ENCODE results near the gene ZNF304. TPM values are rescaled to one million over a fixed set of nuclear protein-coding genes. Genes with fewer than 3 reads are reported as not detected.

ZNF304 gene
- total RNA-seq, 6 donors from 2014 or later, result 2.1 to 8.8 (median 7.3) TPM

- peak within 1 kb of the TSS; percentile 89 to 94 (median 92) for H3K27ac ChIP-seq
- TF ChIP-seq EP300 (IDR thresholded peaks at IDR 0.05), result peak in 1 of 4 donors; percentile 62
- peak in 3 of 4 donors; percentile 23 to 64 (median 50) for TF ChIP-seq POLR2A (IDR thresholded peaks at IDR 0.05)
- TF ChIP-seq POLR2AphosphoS5 (IDR thresholded peaks at IDR 0.05), result peak; percentile 87 to 88
- TF ChIP-seq CTCF (IDR thresholded peaks at IDR 0.05), result peak in 3 of 6 experiments; percentile 40 to 68 (median 64)
- no peaks in the 10 kb centered on the region for H3K27me3 ChIP-seq
- 1 to 2% methylated on average over 19 to 50 of the region's 50 CpGs for WGBS, 2 donors
- peaks cover 10 to 25% (median 14%) of the 10 kb centered on the region in 4 donors for H3K4me1 ChIP-seq
- ATAC-seq (ENCODE audit: low FRiP score in 2 of 2) (peak; percentile 99), DNase-seq (peak; percentile 98 to 100)
- peaks cover 0 to 24% (median 11%) of the 10 kb centered on the region in 4 donors for H3K36me3 ChIP-seq
- H3K4me3 ChIP-seq, result peak within 1 kb of the TSS; percentile 75 to 91 (median 84)
- H3K9me3 ChIP-seq, result peaks cover 0 to 16% (median 5%) of the 10 kb centered on the region in 4 donors
Observed at GRCh38 chr19:57389730-57390598, 38.9 kb downstream of the ZNF304 start, which contains the start of gene ZNF548. Gene ZNF548 (plus strand): TSS chr19:57389854. CDS start chr19:57390100, 246 bp downstream.

GRCh38 chr19:57395710-57396109 lies 44.6 kb downstream of the ZNF304 start:
- ATAC-seq (ENCODE audit: low FRiP score in 2 of 2), result no peak
- DNase-seq, result no peak
- no peak for TF ChIP-seq POLR2A (IDR thresholded peaks at IDR 0.05)
- no peak for TF ChIP-seq CTCF (IDR thresholded peaks at IDR 0.05)
- TF ChIP-seq EP300 (IDR thresholded peaks at IDR 0.05), result no peak
- Histone ChIP-seq H3K27me3 (no peaks in the 10 kb centered on the region), H3K36me3 (peaks cover 27 to 73% (median 51%) of the 10 kb centered on the region in 4 donors), H3K4me1 (peaks cover 2 to 12% (median 5%) of the 10 kb centered on the region in 4 donors), H3K9me3 (peaks cover 21 to 46% (median 36%) of the 10 kb centered on the region in 4 donors), H3K4me3 (no peak overlapping the region), H3K27ac (no peak overlapping the region)
- 79 to 89% methylated on average over 5 of the region's 5 CpGs for WGBS, 2 donors

GRCh38 chr19:57398868-57399267 lies 47.8 kb downstream of the ZNF304 start:
- DNase-seq, result no peak
- Histone ChIP-seq H3K27me3 (no peaks in the 10 kb centered on the region), H3K36me3 (peaks cover 27 to 59% (median 48%) of the 10 kb centered on the region in 4 donors), H3K4me3 (no peak overlapping the region), H3K27ac (no peak overlapping the region), H3K9me3 (peaks cover 24 to 52% (median 38%) of the 10 kb centered on the region in 4 donors), H3K4me1 (no peaks in the 10 kb centered on the region)
- no peak for ATAC-seq (ENCODE audit: low FRiP score in 2 of 2)
- no peak for TF ChIP-seq EP300 (IDR thresholded peaks at IDR 0.05)
- TF ChIP-seq CTCF (IDR thresholded peaks at IDR 0.05), result no peak
- TF ChIP-seq POLR2A (IDR thresholded peaks at IDR 0.05), result no peak
- no peak for TF ChIP-seq POLR2AphosphoS5 (IDR thresholded peaks at IDR 0.05)
- 96 to 97% methylated on average over 5 of the region's 5 CpGs for WGBS, 2 donors

GRCh38 chr19:57403737-57404563 lies 52.9 kb downstream of the ZNF304 start:
- ATAC-seq (ENCODE audit: low FRiP score in 2 of 2) (no peak), DNase-seq (peak in 1 of 2 donors; percentile 38)
- Histone ChIP-seq H3K9me3 (peaks cover 10 to 21% (median 14%) of the 10 kb centered on the region in 4 donors), H3K4me1 (no peaks in the 10 kb centered on the region), H3K4me3 (no peak overlapping the region), H3K27me3 (no peaks in the 10 kb centered on the region), H3K36me3 (peaks cover under 1 to 12% (median 7%) of the 10 kb centered on the region in 4 donors), H3K27ac (no peak overlapping the region)
- WGBS, 2 donors, result 91 to 94% methylated on average over 8 of the region's 9 CpGs
- TF ChIP-seq POLR2A (IDR thresholded peaks at IDR 0.05) (no peak), POLR2AphosphoS5 (IDR thresholded peaks at IDR 0.05) (no peak), EP300 (IDR thresholded peaks at IDR 0.05) (no peak), CTCF (IDR thresholded peaks at IDR 0.05) (no peak)

Data from upper lobe of left lung (tissue), 6 donors.